ENCODE measurements around the gene RPL3.

- TF ChIP-seq CTCF (IDR thresholded peaks at IDR 0.05) (no peak), POLR2A (IDR thresholded peaks at IDR 0.05) (no peak)
These were observed 728 bp downstream of the RPL3 start for GRCh38 chr22:39318507-39319283.
